GM18858 (cell line): ENCODE results near the gene OR13F1.
"Not testable (repeated sequence)": the region's sequence is repeated elsewhere in the genome, so short reads cannot be mapped to it uniquely, and the experiment has no call there.

Source experiments
- ATAC-seq: cut with Tn5 transposase; IDR thresholded peaks from one replicate; pipeline ENCODE4 v1.9.1; 2021; ENCODE audit not compliant: unreplicated experiment

Gene OR13F1

GRCh38 chr9:104503963-104504362, at the start of gene OR13F1:
Gene OR13F1, plus strand, starts transcription at chr9:104504263. Its CDS starts 0 bp downstream, at chr9:104504263.
- no peak for ATAC-seq

DNA sequence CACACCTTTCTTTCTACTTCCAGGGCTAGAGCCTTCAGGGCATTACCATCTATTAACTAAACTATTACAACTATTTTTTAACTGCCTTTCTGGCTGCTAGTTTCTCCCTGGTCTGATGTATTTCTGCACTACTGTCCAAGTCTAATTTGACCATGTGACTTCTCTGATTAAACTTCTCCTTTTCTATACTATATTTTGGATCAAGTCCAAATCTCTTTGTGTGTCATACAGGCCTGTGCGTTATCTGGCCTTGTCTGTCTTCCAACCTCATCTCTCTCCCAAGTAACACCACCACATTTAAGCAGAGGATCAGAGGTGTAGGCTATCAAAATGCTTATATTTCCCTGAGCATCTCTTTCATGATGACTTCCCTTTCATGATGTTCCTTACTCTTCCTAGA, 47.2 kb upstream of the OR13F1 start:
- no peak for ATAC-seq

DNA sequence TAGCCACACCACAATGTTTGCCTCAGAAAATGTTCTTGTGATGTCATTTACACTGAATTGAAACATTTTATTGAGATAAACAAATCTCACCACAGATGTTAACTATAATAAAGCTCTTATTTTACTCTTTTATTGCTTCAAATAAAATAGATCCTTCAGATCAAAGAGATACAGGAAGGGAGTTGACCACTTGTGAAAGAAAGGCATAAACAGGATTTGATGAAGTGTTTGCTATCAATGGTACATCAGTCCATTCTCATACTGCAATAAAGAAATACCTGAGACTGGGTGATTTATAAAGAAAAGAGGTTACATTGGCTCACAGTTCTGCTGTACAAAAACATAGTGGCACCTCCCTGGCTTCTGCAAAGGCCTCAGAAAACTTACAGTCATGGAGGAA, 40.2 kb upstream of the OR13F1 start:
- ATAC-seq, result no peak

DNA sequence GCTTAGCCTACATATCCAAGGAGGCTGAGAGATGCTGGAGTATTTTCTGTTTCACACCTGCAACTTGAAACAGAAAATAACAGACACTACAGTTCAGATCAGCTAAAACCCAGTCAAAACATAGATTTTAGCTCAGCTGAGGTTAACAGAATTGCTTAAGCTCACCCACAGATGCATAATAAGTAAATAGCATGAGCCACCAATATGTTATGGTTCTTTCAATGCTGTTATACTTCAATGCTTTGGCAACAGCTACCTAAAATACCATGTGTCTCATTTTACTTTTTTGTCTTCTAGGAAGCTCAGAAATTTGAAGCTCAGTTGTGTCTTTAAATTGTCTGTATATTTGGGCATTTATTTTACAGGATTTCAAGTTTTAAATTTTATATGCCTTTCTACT, 35.8 kb upstream of the OR13F1 start:
- ATAC-seq, result no peak

DNA sequence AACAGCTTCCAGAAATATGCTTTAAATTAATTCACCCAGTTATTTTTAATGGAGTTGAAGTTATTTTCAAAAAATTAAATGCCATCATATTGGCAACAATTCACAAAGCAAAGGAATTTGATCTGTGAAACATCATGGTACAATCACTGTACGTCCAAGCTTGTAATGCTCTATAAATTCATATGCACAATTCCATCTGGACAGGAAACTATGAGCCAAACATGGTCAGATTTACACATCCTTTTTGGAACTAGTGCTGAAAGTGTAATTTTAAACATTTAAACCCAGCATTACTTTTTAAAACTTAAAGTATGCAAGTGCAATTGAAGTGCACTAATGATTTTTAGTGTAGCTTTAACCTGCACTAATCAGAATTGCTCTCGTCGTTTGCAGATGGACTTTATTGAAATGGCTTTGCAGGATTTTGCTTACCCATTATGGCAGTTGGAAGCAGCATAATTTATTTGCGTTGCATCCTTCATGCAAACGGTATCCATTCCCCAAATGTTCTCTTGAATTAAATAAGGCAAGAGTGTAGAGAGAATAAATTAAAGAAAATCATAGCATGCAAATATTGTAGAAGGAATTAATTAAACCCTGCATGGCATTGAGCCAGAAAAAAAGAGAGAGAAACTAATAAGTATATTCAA, 21.0 kb upstream of the OR13F1 start:
- no peak for ATAC-seq

GRCh38 chr9:104485014-104485413, 19.0 kb upstream of the OR13F1 start:
- no peak for ATAC-seq

DNA sequence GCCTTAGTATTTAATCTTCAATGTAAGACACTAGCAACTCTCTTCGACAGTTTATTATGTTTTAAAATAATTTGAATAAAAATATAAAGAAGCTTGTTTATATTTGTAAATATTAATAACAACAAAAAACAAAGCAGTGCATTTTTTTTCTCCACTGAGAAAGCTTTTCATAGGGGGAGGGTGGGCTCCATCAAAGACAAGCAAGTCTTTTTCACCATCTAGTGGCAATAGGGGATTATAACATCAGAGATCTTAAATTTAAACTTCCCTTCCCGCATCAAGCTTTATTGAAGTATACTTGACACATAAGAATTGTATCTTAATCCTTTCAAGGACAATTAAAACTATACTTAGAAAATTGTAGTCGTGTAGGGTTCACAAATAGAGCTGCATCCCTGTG, 9.3 kb upstream of the OR13F1 start:
- no peak for ATAC-seq

GRCh38 chr9:104503440-104503839, 623 bp upstream of the OR13F1 start:
- no peak for ATAC-seq

DNA sequence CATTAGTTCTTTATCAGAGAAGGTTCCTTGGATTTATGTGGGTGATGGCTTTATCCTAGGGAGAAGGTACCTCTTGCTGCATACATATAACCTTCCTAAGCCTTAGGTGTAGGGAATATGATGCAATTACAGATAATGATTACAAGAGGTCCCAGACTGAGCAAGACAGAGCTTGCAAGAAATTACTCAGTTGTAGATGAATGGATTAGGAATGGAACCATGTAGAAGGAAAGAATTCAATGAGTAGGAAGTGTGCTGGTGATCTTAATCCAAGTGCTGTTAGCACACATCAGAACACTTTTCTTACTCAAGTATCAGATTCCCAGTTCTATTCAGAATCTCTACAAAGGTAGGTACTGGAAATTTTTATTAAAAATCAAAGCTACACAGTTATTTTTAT, 2.5 kb downstream of the OR13F1 start:
- no peak for ATAC-seq

DNA sequence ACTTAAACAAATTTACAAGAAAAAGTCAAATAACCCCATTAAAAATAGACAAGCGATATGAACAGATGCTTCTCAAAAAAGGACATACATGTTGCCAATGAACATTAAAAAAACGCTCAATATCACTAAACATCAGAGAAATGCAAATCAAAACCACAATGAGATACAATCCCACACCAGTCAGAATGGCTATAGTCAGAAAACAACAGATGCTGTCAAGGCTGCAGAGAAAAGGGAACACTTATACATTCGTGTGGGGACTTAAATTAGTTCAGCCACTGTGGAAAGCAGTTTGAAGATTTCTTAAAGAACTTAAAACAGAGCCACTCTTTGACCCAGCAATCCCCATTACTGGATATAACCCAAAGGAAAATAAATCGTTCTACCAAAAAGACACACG, 10.8 kb downstream of the OR13F1 start:
- no peak for ATAC-seq

GRCh38 chr9:104520241-104520640, 16.2 kb downstream of the OR13F1 start:
- ATAC-seq, result not testable (repeated sequence)

DNA sequence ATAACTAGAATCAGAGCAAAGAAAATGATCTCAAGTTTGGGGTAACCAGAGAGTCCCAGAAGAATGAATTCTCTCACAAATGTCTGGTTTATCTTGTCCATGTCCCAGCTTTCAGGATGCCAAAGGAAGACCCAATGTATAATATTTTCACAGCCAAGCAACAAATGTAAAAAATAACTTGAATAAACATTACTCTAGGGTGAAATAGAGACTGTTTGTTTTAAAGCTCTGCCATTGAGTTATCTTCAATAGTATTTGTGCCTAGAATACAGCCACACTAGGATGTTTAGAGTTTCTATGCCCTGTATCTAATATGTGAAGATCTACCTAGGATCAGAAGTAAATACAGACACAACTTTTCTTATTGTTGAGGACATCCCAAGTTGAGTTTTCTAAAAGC, 23.0 kb downstream of the OR13F1 start, which contains the start of gene OR13C4:
Gene OR13C4, minus strand, starts transcription at position 101 of the 400 bp plus-strand sequence. Its CDS starts 0 bp downstream, at position 101.
- ATAC-seq, result no peak

GRCh38 chr9:104536756-104537155, 32.7 kb downstream of the OR13F1 start, which contains the start of gene OR13C3:
Gene OR13C3, minus strand, starts transcription at chr9:104536856. Its CDS starts 133 bp downstream, at chr9:104536723.
- ATAC-seq, result no peak

- no peak for ATAC-seq
These were observed 35.2 kb downstream of the OR13F1 start for GRCh38 chr9:104539275-104539674.

DNA sequence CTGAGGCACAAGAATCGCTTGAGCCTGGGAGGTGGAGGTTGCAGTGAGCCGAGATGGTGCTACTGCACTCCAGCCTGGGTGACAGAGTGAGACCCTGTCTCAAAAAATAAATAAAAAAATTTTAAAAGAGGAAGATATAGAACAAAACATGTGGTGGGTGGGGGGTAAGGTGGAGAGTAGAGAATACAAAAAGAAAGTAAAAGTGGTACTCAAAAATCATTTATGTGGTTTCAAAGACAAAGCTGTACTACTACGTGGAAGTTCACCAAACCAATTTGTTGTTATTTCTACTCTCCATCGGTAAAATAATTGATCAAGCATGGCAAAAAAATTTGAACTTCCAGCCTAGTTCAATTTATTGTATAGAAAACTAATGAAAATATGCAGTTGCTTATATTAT, 40.6 kb downstream of the OR13F1 start:
- ATAC-seq, result no peak

- ATAC-seq, result no peak
These were observed 49.2 kb downstream of the OR13F1 start for GRCh38 chr9:104553261-104553660.
